ENCODE measurements around the gene KCNJ15.

DNA sequence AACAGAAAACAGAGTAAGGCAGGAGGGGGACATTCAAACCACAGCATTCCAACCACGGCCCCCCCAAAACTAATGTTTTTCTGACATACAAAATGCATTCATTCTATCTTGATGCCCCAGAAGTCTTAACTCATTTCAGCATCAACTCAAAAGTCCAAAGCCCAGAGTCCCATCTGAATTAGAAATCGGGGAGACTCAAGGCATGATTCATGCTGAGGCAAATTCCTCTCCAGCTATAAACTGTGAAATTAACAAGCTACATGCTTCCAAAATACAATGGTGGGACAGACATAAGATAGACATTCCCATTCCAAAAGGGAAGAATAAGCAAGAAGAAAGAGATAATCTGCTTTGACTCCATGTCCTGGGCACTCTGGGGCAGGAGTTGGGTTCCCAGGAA is 73.9 kb downstream of the KCNJ15 start:
- TF ChIP-seq, protein P1, sequence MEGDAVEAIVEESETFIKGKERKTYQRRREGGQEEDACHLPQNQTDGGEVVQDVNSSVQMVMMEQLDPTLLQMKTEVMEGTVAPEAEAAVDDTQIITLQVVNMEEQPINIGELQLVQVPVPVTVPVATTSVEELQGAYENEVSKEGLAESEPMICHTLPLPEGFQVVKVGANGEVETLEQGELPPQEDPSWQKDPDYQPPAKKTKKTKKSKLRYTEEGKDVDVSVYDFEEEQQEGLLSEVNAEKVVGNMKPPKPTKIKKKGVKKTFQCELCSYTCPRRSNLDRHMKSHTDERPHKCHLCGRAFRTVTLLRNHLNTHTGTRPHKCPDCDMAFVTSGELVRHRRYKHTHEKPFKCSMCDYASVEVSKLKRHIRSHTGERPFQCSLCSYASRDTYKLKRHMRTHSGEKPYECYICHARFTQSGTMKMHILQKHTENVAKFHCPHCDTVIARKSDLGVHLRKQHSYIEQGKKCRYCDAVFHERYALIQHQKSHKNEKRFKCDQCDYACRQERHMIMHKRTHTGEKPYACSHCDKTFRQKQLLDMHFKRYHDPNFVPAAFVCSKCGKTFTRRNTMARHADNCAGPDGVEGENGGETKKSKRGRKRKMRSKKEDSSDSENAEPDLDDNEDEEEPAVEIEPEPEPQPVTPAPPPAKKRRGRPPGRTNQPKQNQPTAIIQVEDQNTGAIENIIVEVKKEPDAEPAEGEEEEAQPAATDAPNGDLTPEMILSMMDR (IDR thresholded peaks at IDR 0.05 in 2 of 3, conservative IDR thresholded peaks at IDR 0.05 in 1 of 3; ENCODE audit: control insufficient read depth in 2 of 3, extremely low read depth in 1 of 3, insufficient read depth in 1 of 3, low read depth in 3 of 3, low read length in 3 of 3), result no peak
- no peak for TF ChIP-seq ASH2L (IDR thresholded peaks at IDR 0.05; ENCODE audit: borderline replicate concordance, low read depth)
- TF ChIP-seq RCOR1 (conservative IDR thresholded peaks at IDR 0.05; ENCODE audit: low read depth, low read length), result no peak
- TF ChIP-seq, protein P2, sequence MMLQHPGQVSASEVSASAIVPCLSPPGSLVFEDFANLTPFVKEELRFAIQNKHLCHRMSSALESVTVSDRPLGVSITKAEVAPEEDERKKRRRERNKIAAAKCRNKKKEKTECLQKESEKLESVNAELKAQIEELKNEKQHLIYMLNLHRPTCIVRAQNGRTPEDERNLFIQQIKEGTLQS (IDR thresholded peaks at IDR 0.05; ENCODE audit: borderline replicate concordance, extremely low read depth, low read depth, low read length), result no peak

Measured in GM12878 (cell line).